ENCODE data around the gene MT2A.

The MT2A gene

GRCh38 chr16:56608043-56608875 is at the start of gene MT2A:
TSS of gene MT2A (plus strand) at chr16:56608584. CDS start at chr16:56608656, 72 bp downstream.
- no peak for TF ChIP-seq CTCF (IDR thresholded peaks at IDR 0.05; ENCODE audit: low read depth, low read length, missing control alignments)
- peak; percentile 91 for DNase-seq (ENCODE audit: low read depth)
- in situ Hi-C loops (cut with HindIII; ENCODE audit: low sequenced_read_pairs): no loop called here
- H3K4me3 ChIP-seq (ENCODE audit: low read depth, low read length): peak within 1 kb of the TSS; percentile 88

- H3K4me3 ChIP-seq (ENCODE audit: low read depth, low read length): no peak overlapping the region
- no peak for TF ChIP-seq CTCF (IDR thresholded peaks at IDR 0.05; ENCODE audit: low read depth, low read length, missing control alignments)
- no peak for DNase-seq (ENCODE audit: low read depth)
- in situ Hi-C loops (cut with HindIII; ENCODE audit: low sequenced_read_pairs): no loop called here
Measured at GRCh38 chr16:56559109-56559508, 49.3 kb upstream of the MT2A start.

GRCh38 chr16:56560447-56560846 is 47.9 kb upstream of the MT2A start:
- TF ChIP-seq CTCF (IDR thresholded peaks at IDR 0.05; ENCODE audit: low read depth, low read length, missing control alignments): no peak

GRCh38 chr16:56561126-56561525 is 47.3 kb upstream of the MT2A start:
- DNase-seq (ENCODE audit: low read depth): no peak
- no peak for TF ChIP-seq CTCF (IDR thresholded peaks at IDR 0.05; ENCODE audit: low read depth, low read length, missing control alignments)
- in situ Hi-C loops (cut with HindIII; ENCODE audit: low sequenced_read_pairs): no loop called here

More at GRCh38 chr16:56560447-56560846, 47.9 kb upstream of the MT2A start:
- in situ Hi-C loops (cut with HindIII; ENCODE audit: low sequenced_read_pairs): no loop called here
- no peak overlapping the region for H3K4me3 ChIP-seq (ENCODE audit: low read depth, low read length)
- DNase-seq (ENCODE audit: low read depth): no peak

DNA sequence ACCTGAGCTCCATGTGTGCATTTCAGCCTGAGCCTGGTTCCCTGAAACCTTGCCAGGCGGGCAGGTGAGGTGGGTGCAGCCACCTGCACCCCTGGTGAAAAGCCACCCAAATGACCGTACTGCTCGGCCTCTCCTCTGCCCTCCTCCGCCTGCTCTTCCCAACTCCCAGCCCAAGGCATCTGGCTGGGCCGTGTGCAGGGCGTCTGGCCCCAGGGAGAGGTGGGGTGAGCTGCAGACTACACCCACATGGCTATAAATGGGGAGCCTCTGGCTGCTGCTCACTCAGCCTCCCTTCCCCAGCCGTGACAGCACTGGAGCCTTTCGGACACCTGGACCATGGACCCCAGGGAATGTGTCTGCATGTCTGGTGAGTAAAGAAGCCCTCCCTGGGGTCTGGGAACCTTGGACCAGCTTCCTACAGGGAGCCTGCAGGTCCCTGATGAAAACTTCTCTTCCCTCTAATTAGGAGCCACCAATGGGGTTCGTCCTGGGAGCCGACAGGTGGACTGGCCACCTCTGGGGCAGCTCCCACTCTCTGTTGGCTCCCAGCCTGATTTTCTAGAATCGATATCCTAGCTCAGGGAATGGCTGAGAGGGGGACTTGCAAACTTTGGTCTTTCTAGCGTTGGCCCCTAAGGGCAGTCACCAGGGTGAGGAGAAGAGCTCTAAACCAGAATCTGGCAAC is 43.4 kb upstream of the MT2A start, which contains the start of gene MT4:
Gene MT4, plus strand, starts transcription at position 281 of the 685 bp plus-strand sequence. Its CDS starts 56 bp downstream, at position 337.
- DNase-seq (ENCODE audit: low read depth): no peak
- no peak for TF ChIP-seq CTCF (IDR thresholded peaks at IDR 0.05; ENCODE audit: low read depth, low read length, missing control alignments)
- in situ Hi-C loops (cut with HindIII; ENCODE audit: low sequenced_read_pairs): no loop called here
- no peak within 1 kb of the TSS for H3K4me3 ChIP-seq (ENCODE audit: low read depth, low read length)

More at GRCh38 chr16:56561126-56561525, 47.3 kb upstream of the MT2A start:
- H3K4me3 ChIP-seq (ENCODE audit: low read depth, low read length): no peak overlapping the region

DNA sequence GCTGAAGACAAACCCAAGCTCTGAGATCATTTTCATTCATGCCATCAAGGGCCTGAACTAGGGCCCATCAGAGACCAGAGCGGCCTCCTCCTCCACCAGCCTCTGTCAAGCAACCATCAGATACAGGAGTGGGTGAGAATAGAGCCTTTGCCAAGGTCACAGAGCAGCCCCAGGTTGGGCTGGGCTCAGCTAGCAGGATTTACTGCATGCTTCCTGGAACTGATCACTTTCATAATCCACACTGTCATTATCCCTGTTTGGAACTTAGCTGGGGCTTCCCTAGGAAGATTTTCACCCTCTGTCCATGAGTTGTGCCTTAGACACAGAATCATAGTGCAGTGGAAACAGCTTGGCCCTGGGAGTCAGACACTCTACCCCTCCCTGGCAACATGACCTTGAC is 38.4 kb upstream of the MT2A start:
- H3K4me3 ChIP-seq (ENCODE audit: low read depth, low read length): no peak overlapping the region
- no peak for TF ChIP-seq CTCF (IDR thresholded peaks at IDR 0.05; ENCODE audit: low read depth, low read length, missing control alignments)
- in situ Hi-C loops (cut with HindIII; ENCODE audit: low sequenced_read_pairs): no loop called here
- no peak for DNase-seq (ENCODE audit: low read depth)

All from astrocyte of the cerebellum (primary cell).